GM12878 (cell line): Measurements from ENCODE around the gene MEG3. TPM values are rescaled to one million over a fixed set of nuclear protein-coding genes. Genes with fewer than 3 reads are reported as not detected.

ENCODE experiments used
- ATAC-seq: fragments of 200-7000 bp; cut with Tn5 transposase; 3 replicates; pipeline ENCODE4 v1.9.1; 2020; ENCODE audit warnings: mild to moderate bottlenecking, moderate library complexity
- BruUV-seq: library from RNA; stranded (reverse); fragments of 400-500 nt; replicated peaks from 2 replicates; lab custom pipeline; 2021; lab: Mats Ljungman, UMichigan
- CTCF ChIA-PET: fragments of 300-600 bp; sonication (Branson Sonifier 250); formaldehyde crosslinking; extraction: SDS; loops from one replicate; lab custom pipeline; 2021; ENCODE audit warnings: inconsistent platforms; lab: Yijun Ruan, JAX
- POLR2A ChIA-PET: fragments of 350-600 bp; formaldehyde crosslinking; extraction: SDS; loops from one replicate; lab custom pipeline; 2021; ENCODE audit warnings: inconsistent platforms; lab: Charles Lee
- RAD21 ChIA-PET: fragments of 300-600 bp; sonication (Branson Sonifier 250); formaldehyde crosslinking; loops from one replicate; lab custom pipeline; 2023; ENCODE audit warnings: antibody characterized with exemption; ENCODE audit not compliant: unreplicated experiment; lab: Charles Lee
- SMC1A ChIA-PET: fragments of 300-600 bp; sonication (Branson Sonifier 250); formaldehyde crosslinking; loops from one replicate; lab custom pipeline; 2023; ENCODE audit not compliant: unreplicated experiment, uncharacterized antibody; lab: Charles Lee
- DNase-seq: peaks from one replicate; pipeline ENCODE4 v3.0.0-alpha.2; 2011; ENCODE audit warnings: low read depth, low spot score
- FAIRE-seq: peaks from 3 replicates; lab custom pipeline; 2011; peaks lifted over from hg19 to GRCh38; lab: Jason Lieb, UNC
- H2AFZ ChIP-seq: 2 replicates; pipeline ENCODE4 v1.6.0; 2011; ENCODE audit warnings: low read depth, low read length, control low read depth; ENCODE audit not compliant: control insufficient read depth
- H3K27ac ChIP-seq: 2 replicates; pipeline ENCODE4 v1.5.1; 2011; ENCODE audit warnings: control low read depth; ENCODE audit not compliant: control insufficient read depth, insufficient read depth
- H3K27me3 ChIP-seq, 2 experiments: replicated peaks in 1 of 2; 2 replicates each; pipeline versions ENCODE4 v1.6.0 to v1.6.1; 2011; ENCODE audit warnings: low read length in 1 of 2; ENCODE audit not compliant: control insufficient read depth in 2 of 2, insufficient read depth in 2 of 2
- H3K36me3 ChIP-seq, 2 experiments: 2 replicates each; pipeline ENCODE4 v1.5.1; 2011; ENCODE audit warnings: low read length in 1 of 2; ENCODE audit not compliant: control insufficient read depth in 2 of 2, insufficient read depth in 2 of 2
- H3K4me1 ChIP-seq: 2 replicates; pipeline ENCODE4 v1.6.1; 2011; ENCODE audit warnings: mild to moderate bottlenecking, low read length, moderate library complexity, mixed read lengths; ENCODE audit not compliant: control insufficient read depth, insufficient read depth
- H3K4me2 ChIP-seq: 2 replicates; pipeline ENCODE4 v1.6.0; 2011; ENCODE audit warnings: control low read depth; ENCODE audit not compliant: control insufficient read depth, insufficient read depth
- H3K4me3 ChIP-seq: fragments of 200-600 bp; sonication (generic); 2 replicates; pipeline ENCODE4 v1.5.1; 2016
- H3K79me2 ChIP-seq: 2 replicates; pipeline ENCODE4 v1.6.0; 2011; ENCODE audit warnings: low read length; ENCODE audit not compliant: control insufficient read depth, insufficient read depth
- H3K9ac ChIP-seq: 2 replicates; pipeline ENCODE4 v1.8.0; 2011; ENCODE audit warnings: low read length, control low read depth, mixed read lengths; ENCODE audit not compliant: control insufficient read depth, insufficient read depth
- H3K9me3 ChIP-seq: replicated peaks from 3 replicates; pipeline ENCODE4 v1.5.1; 2011; ENCODE audit warnings: mild to moderate bottlenecking, low read length; ENCODE audit not compliant: control insufficient read depth, insufficient read depth
- H4K20me1 ChIP-seq: 2 replicates; pipeline ENCODE4 v1.6.0; 2011; ENCODE audit not compliant: control insufficient read depth, insufficient read depth
- BCL11A ChIP-seq: IDR thresholded peaks from 2 replicates; pipeline ENCODE4 v1.6.1; 2011; ENCODE audit warnings: low read depth, low read length
- BHLHE40 ChIP-seq, 2 experiments: fragments of 450-650 bp in 1 of 2; IDR thresholded peaks; 2 replicates each; pipeline ENCODE4 v1.6.1; 2011 to 2017; ENCODE audit warnings: low read depth in 2 of 2, borderline replicate concordance in 1 of 2, improper control_type of control experiment in 1 of 2, low read length in 1 of 2, mild to moderate bottlenecking in 1 of 2
- BRCA1 ChIP-seq: IDR thresholded peaks from 2 replicates; pipeline ENCODE4 v1.6.1; 2011; ENCODE audit warnings: low read depth, low read length, improper control_type of control experiment
- CTCF ChIP-seq, 3 experiments: IDR thresholded peaks in 2 of 3; conservative IDR thresholded peaks in 1 of 3; 2 replicates each; pipeline ENCODE4 v1.5.1; 2011; ENCODE audit warnings: low read depth in 3 of 3, low read length in 3 of 3, mild to moderate bottlenecking in 3 of 3, control low read depth in 2 of 3, moderate library complexity in 2 of 3, inconsistent platforms in 1 of 3, mixed read lengths in 1 of 3; ENCODE audit not compliant: control insufficient read depth in 2 of 3, insufficient read depth in 1 of 3; ENCODE audit errors: extremely low read depth in 1 of 3
- DPF2 ChIP-seq: fragments of 450-650 bp; IDR thresholded peaks from 2 replicates; pipeline ENCODE4 v1.6.1; 2017; ENCODE audit warnings: mild to moderate bottlenecking
- FOS ChIP-seq: IDR thresholded peaks from 3 replicates; pipeline ENCODE4 v1.6.1; 2011; ENCODE audit warnings: borderline replicate concordance; ENCODE audit not compliant: insufficient read length; ENCODE audit errors: extremely low read depth
- IRF5 ChIP-seq: fragments of 450-650 bp; IDR thresholded peaks from 2 replicates; pipeline ENCODE4 v1.6.1; 2017; ENCODE audit warnings: borderline replicate concordance
- JUNB ChIP-seq: IDR thresholded peaks from 2 replicates; pipeline ENCODE4 v1.6.1; 2016; ENCODE audit warnings: antibody characterized with exemption, mild to moderate bottlenecking
- KLF5 ChIP-seq: fragments of 450-650 bp; IDR thresholded peaks from 2 replicates; pipeline ENCODE4 v1.6.1; 2014; ENCODE audit warnings: mild to moderate bottlenecking; ENCODE audit not compliant: partially characterized antibody
- NFYB ChIP-seq: IDR thresholded peaks from 2 replicates; pipeline ENCODE4 v1.6.1; 2011; ENCODE audit warnings: low read depth, mild to moderate bottlenecking, low read length, improper control_type of control experiment, moderate library complexity; ENCODE audit not compliant: insufficient read depth
- NR2F1 ChIP-seq: fragments of 450-650 bp; conservative IDR thresholded peaks from 2 replicates; pipeline ENCODE4 v1.6.1; 2017; ENCODE audit warnings: mild to moderate bottlenecking
- PKNOX1 ChIP-seq: fragments of 450-650 bp; IDR thresholded peaks from 2 replicates; pipeline ENCODE4 v1.6.1; 2016; ENCODE audit warnings: mild to moderate bottlenecking
- POLR2A ChIP-seq: IDR thresholded peaks from 2 replicates; pipeline ENCODE4 v1.6.1; 2011; ENCODE audit warnings: low read depth, mild to moderate bottlenecking, low read length
- RELB ChIP-seq: fragments of 450-650 bp; IDR thresholded peaks from 2 replicates; pipeline ENCODE4 v1.6.1; 2017; ENCODE audit warnings: low read depth, mild to moderate bottlenecking, moderate library complexity
- SP1 ChIP-seq: IDR thresholded peaks from one replicate; pipeline ENCODE4 v1.6.1; 2011; ENCODE audit warnings: low read depth, low read length
- TBL1XR1 ChIP-seq: IDR thresholded peaks from 2 replicates; pipeline ENCODE4 v1.6.1; 2012; ENCODE audit warnings: low read depth, low read length, improper control_type of control experiment
- WGBS: methylation state at CpG from one replicate; pipeline ENCODE4 v1.1.6; 2016; ENCODE audit warnings: low lambda C conversion rate; ENCODE audit not compliant: insufficient replicate concordance, insufficient coverage; ENCODE audit errors: missing lambda C conversion rate; 5-methylcytosine and 5-hydroxymethylcytosine counted together
- in situ Hi-C: fragments of 300-500 bp; cut with MboI; formaldehyde crosslinking; loops from 9 replicates; pipeline ENCODE4 v1.14.3; 2018; ENCODE audit warnings: mixed read lengths
- intact Hi-C: fragments of 100-400 bp; cut with micrococcal nuclease; formaldehyde crosslinking; loops from one replicate; pipeline ENCODE4 v1.14.2; 2022; ENCODE audit not compliant: unreplicated experiment
- polyA plus RNA-seq, 11 experiments: library from polyadenylated mRNA; depleted of rRNA in 4 of 11; unstranded in 6 of 11; stranded (reverse) in 5 of 11; fragments of >200 nt; fragmentation: Nextera tagmentation in 4 of 11; fragmentation: Illumina TruSeq in 1 of 11; extraction: Ambion mirVana in 4 of 11; extraction: Trizol in 1 of 11; gene quantifications; 1 replicate in 1 of 11; 2 replicates in 10 of 11; pipeline versions ENCODE4 v1.2.1 to v1.2.3, GENCODE V29; 2011 to 2016; ENCODE audit warnings: inconsistent platforms in 2 of 11, missing spikeins in 2 of 11, low read depth in 1 of 11
- total RNA-seq, 4 experiments: library from RNA; depleted of rRNA in 3 of 4; stranded (reverse); fragments of >200 nt in 3 of 4; fragmentation: Illumina TruSeq in 1 of 4; extraction: Trizol in 1 of 4; gene quantifications; 2 replicates each; pipeline versions ENCODE4 v1.2.1 to v1.2.3, GENCODE V29; 2013 to 2021

MEG3 gene
- total and polyA plus RNA-seq, 10 of the 15 experiments (the other 5 are each of a cell fraction or from before 2014, with no cell fraction given) = 0.03 to 2.9 (median 0.95) TPM; not detected in 7

- H3K4me1 ChIP-seq = no peaks in the 10 kb centered on the region
- no peaks in the 10 kb centered on the region for H3K79me2 ChIP-seq
- CTCF ChIA-PET = no interaction called here
- SMC1A ChIA-PET = no interaction called here
- POLR2A ChIA-PET = no interaction called here
- FAIRE-seq (no peak), DNase-seq (no peak), ATAC-seq (no peak)
- no peaks in the 10 kb centered on the region; a peak in 1 of 4 replicates for H3K27me3 ChIP-seq
- BruUV-seq = no TSS peak
- in situ Hi-C loops (no loop called here), intact Hi-C loops (no loop called here)
- no peak overlapping the region for H3K9ac ChIP-seq
- TF ChIP-seq BCL11A (no peak), NR2F1 (no peak), POLR2A (no peak), KLF5 (no peak), RELB (no peak), BHLHE40 (IDR thresholded peaks at IDR 0.05; ENCODE audit: borderline replicate concordance in 1 of 2, low read depth in 2 of 2, low read length in 1 of 2) (no peak), SP1 (no peak), DPF2 (no peak), PKNOX1 (no peak), NFYB (no peak), JUNB (no peak), TBL1XR1 (no peak), BRCA1 (no peak), IRF5 (no peak), FOS (no peak), CTCF (IDR thresholded peaks at IDR 0.05 in 2 of 3, conservative IDR thresholded peaks at IDR 0.05 in 1 of 3; ENCODE audit: control insufficient read depth in 2 of 3, extremely low read depth in 1 of 3, insufficient read depth in 1 of 3, low read depth in 3 of 3, low read length in 3 of 3) (no peak)
- no peak overlapping the region for H3K4me3 ChIP-seq
- H3K9me3 ChIP-seq = no peaks in the 10 kb centered on the region
- H4K20me1 ChIP-seq = no peaks in the 10 kb centered on the region
- WGBS = 7% methylated on average over 8 of the region's 8 CpGs
- no peaks in the 10 kb centered on the region for H3K36me3 ChIP-seq
- no peak overlapping the region for H3K4me2 ChIP-seq
- no peak overlapping the region for H3K27ac ChIP-seq
- no peak overlapping the region for H2AFZ ChIP-seq
- RAD21 ChIA-PET = no interaction called here
Observed at GRCh38 chr14:100837805-100838350, 12.0 kb downstream of the MEG3 start.
